GM12878 (cell line): ENCODE results near the gene PRDM8. TPM values are rescaled to one million over a fixed set of nuclear protein-coding genes. Genes with fewer than 3 reads are reported as not detected.

ENCODE experiments used
- ATAC-seq: fragments of 200-7000 bp; cut with Tn5 transposase; 3 replicates; pipeline ENCODE4 v1.9.1; 2020; ENCODE audit warnings: mild to moderate bottlenecking, moderate library complexity
- BruUV-seq: library from RNA; stranded (reverse); fragments of 400-500 nt; replicated peaks from 2 replicates; lab custom pipeline; 2021; lab: Mats Ljungman, UMichigan
- CTCF ChIA-PET: fragments of 300-600 bp; sonication (Branson Sonifier 250); formaldehyde crosslinking; extraction: SDS; loops from one replicate; lab custom pipeline; 2021; ENCODE audit warnings: inconsistent platforms; lab: Yijun Ruan, JAX
- POLR2A ChIA-PET: fragments of 350-600 bp; formaldehyde crosslinking; extraction: SDS; loops from one replicate; lab custom pipeline; 2021; ENCODE audit warnings: inconsistent platforms; lab: Charles Lee
- RAD21 ChIA-PET: fragments of 300-600 bp; sonication (Branson Sonifier 250); formaldehyde crosslinking; loops from one replicate; lab custom pipeline; 2023; ENCODE audit warnings: antibody characterized with exemption; ENCODE audit not compliant: unreplicated experiment; lab: Charles Lee
- SMC1A ChIA-PET: fragments of 300-600 bp; sonication (Branson Sonifier 250); formaldehyde crosslinking; loops from one replicate; lab custom pipeline; 2023; ENCODE audit not compliant: unreplicated experiment, uncharacterized antibody; lab: Charles Lee
- DNase-seq: peaks from one replicate; pipeline ENCODE4 v3.0.0-alpha.2; 2011; ENCODE audit warnings: low read depth, low spot score
- FAIRE-seq: peaks from 3 replicates; lab custom pipeline; 2011; peaks lifted over from hg19 to GRCh38; lab: Jason Lieb, UNC
- H2AFZ ChIP-seq: 2 replicates; pipeline ENCODE4 v1.6.0; 2011; ENCODE audit warnings: low read depth, low read length, control low read depth; ENCODE audit not compliant: control insufficient read depth
- H3K27ac ChIP-seq: 2 replicates; pipeline ENCODE4 v1.5.1; 2011; ENCODE audit warnings: control low read depth; ENCODE audit not compliant: control insufficient read depth, insufficient read depth
- H3K27me3 ChIP-seq, 2 experiments: replicated peaks in 1 of 2; 2 replicates each; pipeline versions ENCODE4 v1.6.0 to v1.6.1; 2011; ENCODE audit warnings: low read length in 1 of 2; ENCODE audit not compliant: control insufficient read depth in 2 of 2, insufficient read depth in 2 of 2
- H3K36me3 ChIP-seq, 2 experiments: 2 replicates each; pipeline ENCODE4 v1.5.1; 2011; ENCODE audit warnings: low read length in 1 of 2; ENCODE audit not compliant: control insufficient read depth in 2 of 2, insufficient read depth in 2 of 2
- H3K4me1 ChIP-seq: 2 replicates; pipeline ENCODE4 v1.6.1; 2011; ENCODE audit warnings: mild to moderate bottlenecking, low read length, moderate library complexity, mixed read lengths; ENCODE audit not compliant: control insufficient read depth, insufficient read depth
- H3K4me2 ChIP-seq: 2 replicates; pipeline ENCODE4 v1.6.0; 2011; ENCODE audit warnings: control low read depth; ENCODE audit not compliant: control insufficient read depth, insufficient read depth
- H3K4me3 ChIP-seq: fragments of 200-600 bp; sonication (generic); 2 replicates; pipeline ENCODE4 v1.5.1; 2016
- H3K79me2 ChIP-seq: 2 replicates; pipeline ENCODE4 v1.6.0; 2011; ENCODE audit warnings: low read length; ENCODE audit not compliant: control insufficient read depth, insufficient read depth
- H3K9ac ChIP-seq: 2 replicates; pipeline ENCODE4 v1.8.0; 2011; ENCODE audit warnings: low read length, control low read depth, mixed read lengths; ENCODE audit not compliant: control insufficient read depth, insufficient read depth
- H3K9me3 ChIP-seq: replicated peaks from 3 replicates; pipeline ENCODE4 v1.5.1; 2011; ENCODE audit warnings: mild to moderate bottlenecking, low read length; ENCODE audit not compliant: control insufficient read depth, insufficient read depth
- H4K20me1 ChIP-seq: 2 replicates; pipeline ENCODE4 v1.6.0; 2011; ENCODE audit not compliant: control insufficient read depth, insufficient read depth
- CTCF ChIP-seq, 3 experiments: IDR thresholded peaks in 2 of 3; conservative IDR thresholded peaks in 1 of 3; 2 replicates each; pipeline ENCODE4 v1.5.1; 2011; ENCODE audit warnings: low read depth in 3 of 3, low read length in 3 of 3, mild to moderate bottlenecking in 3 of 3, control low read depth in 2 of 3, moderate library complexity in 2 of 3, inconsistent platforms in 1 of 3, mixed read lengths in 1 of 3; ENCODE audit not compliant: control insufficient read depth in 2 of 3, insufficient read depth in 1 of 3; ENCODE audit errors: extremely low read depth in 1 of 3
- KLF5 ChIP-seq: fragments of 450-650 bp; IDR thresholded peaks from 2 replicates; pipeline ENCODE4 v1.6.1; 2014; ENCODE audit warnings: mild to moderate bottlenecking; ENCODE audit not compliant: partially characterized antibody
- LARP7 ChIP-seq: fragments of 450-650 bp; IDR thresholded peaks from 2 replicates; pipeline ENCODE4 v1.6.1; 2017; ENCODE audit warnings: mild to moderate bottlenecking
- MTA3 ChIP-seq: IDR thresholded peaks from 2 replicates; pipeline ENCODE4 v1.6.1; 2012; ENCODE audit warnings: low read length, inconsistent platforms, borderline replicate concordance
- NFYA ChIP-seq: IDR thresholded peaks from 2 replicates; pipeline ENCODE4 v1.6.1; 2011; ENCODE audit warnings: low read depth, mild to moderate bottlenecking, low read length, improper control_type of control experiment, borderline replicate concordance
- NR2C2 ChIP-seq: IDR thresholded peaks from 2 replicates; pipeline ENCODE4 v1.6.1; 2011; ENCODE audit warnings: borderline replicate concordance, low read depth; ENCODE audit not compliant: control insufficient read depth, insufficient read length
- WRNIP1 ChIP-seq: IDR thresholded peaks from 2 replicates; pipeline ENCODE4 v1.6.1; 2011; ENCODE audit warnings: low read depth, low read length, improper control_type of control experiment, borderline replicate concordance
- WGBS: methylation state at CpG from one replicate; pipeline ENCODE4 v1.1.6; 2016; ENCODE audit warnings: low lambda C conversion rate; ENCODE audit not compliant: insufficient replicate concordance, insufficient coverage; ENCODE audit errors: missing lambda C conversion rate; 5-methylcytosine and 5-hydroxymethylcytosine counted together
- in situ Hi-C: fragments of 300-500 bp; cut with MboI; formaldehyde crosslinking; loops from 9 replicates; pipeline ENCODE4 v1.14.3; 2018; ENCODE audit warnings: mixed read lengths
- intact Hi-C: fragments of 100-400 bp; cut with micrococcal nuclease; formaldehyde crosslinking; loops from one replicate; pipeline ENCODE4 v1.14.2; 2022; ENCODE audit not compliant: unreplicated experiment
- polyA plus RNA-seq, 11 experiments: library from polyadenylated mRNA; depleted of rRNA in 4 of 11; unstranded in 6 of 11; stranded (reverse) in 5 of 11; fragments of >200 nt; fragmentation: Nextera tagmentation in 4 of 11; fragmentation: Illumina TruSeq in 1 of 11; extraction: Ambion mirVana in 4 of 11; extraction: Trizol in 1 of 11; gene quantifications; 1 replicate in 1 of 11; 2 replicates in 10 of 11; pipeline versions ENCODE4 v1.2.1 to v1.2.3, GENCODE V29; 2011 to 2016; ENCODE audit warnings: inconsistent platforms in 2 of 11, missing spikeins in 2 of 11, low read depth in 1 of 11
- total RNA-seq, 4 experiments: library from RNA; depleted of rRNA in 3 of 4; stranded (reverse); fragments of >200 nt in 3 of 4; fragmentation: Illumina TruSeq in 1 of 4; extraction: Trizol in 1 of 4; gene quantifications; 2 replicates each; pipeline versions ENCODE4 v1.2.1 to v1.2.3, GENCODE V29; 2013 to 2021
- TF ChIP-seq, protein P1 (sequence below): IDR thresholded peaks from 2 replicates; pipeline ENCODE4 v1.6.1; 2012; ENCODE audit warnings: low read depth, low read length, improper control_type of control experiment

PRDM8 gene
- total and polyA plus RNA-seq, 10 of the 15 experiments (the other 5 are each of a cell fraction or from before 2014, with no cell fraction given) = 0.09 to 1.6 (median 0.40) TPM

DNA sequence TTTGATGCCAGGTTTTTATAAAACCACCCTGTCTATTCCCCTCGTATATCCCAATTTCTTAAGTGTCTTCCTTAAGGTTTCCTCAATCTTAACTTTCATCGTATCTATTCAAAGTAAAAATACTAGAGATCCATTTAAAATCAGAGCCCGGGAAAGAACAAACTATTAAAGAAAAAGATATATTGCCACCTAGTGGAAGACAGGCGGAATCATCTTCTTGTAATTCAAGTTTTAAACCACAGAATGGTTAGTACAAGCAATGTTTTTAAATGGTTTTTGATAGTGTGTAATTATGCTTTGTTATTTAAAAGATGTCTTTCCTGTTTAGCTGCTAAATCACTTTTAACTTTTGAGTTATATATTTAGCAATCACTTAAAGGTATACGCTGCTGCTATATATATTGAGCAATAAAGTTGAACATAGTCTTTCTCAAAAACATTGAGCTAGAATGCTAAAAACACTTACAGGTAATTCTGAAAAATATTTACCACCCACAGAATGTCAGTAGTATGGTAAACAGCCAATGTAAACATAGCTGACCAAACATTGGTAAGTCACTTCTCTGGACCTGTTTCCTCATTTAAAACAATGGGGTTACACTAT, 18.2 kb downstream of the PRDM8 start (continued):
- TF ChIP-seq, protein P1, sequence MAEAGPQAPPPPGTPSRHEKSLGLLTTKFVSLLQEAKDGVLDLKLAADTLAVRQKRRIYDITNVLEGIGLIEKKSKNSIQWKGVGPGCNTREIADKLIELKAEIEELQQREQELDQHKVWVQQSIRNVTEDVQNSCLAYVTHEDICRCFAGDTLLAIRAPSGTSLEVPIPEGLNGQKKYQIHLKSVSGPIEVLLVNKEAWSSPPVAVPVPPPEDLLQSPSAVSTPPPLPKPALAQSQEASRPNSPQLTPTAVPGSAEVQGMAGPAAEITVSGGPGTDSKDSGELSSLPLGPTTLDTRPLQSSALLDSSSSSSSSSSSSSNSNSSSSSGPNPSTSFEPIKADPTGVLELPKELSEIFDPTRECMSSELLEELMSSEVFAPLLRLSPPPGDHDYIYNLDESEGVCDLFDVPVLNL = peak; percentile 82
- no peak for TF ChIP-seq NFYA
- peak; percentile 41 to 62 (median 58) for TF ChIP-seq CTCF (IDR thresholded peaks at IDR 0.05 in 2 of 3, conservative IDR thresholded peaks at IDR 0.05 in 1 of 3; ENCODE audit: control insufficient read depth in 2 of 3, extremely low read depth in 1 of 3, insufficient read depth in 1 of 3, low read depth in 3 of 3, low read length in 3 of 3)
- TF ChIP-seq KLF5 = no peak
- TF ChIP-seq LARP7 = no peak

DNA sequence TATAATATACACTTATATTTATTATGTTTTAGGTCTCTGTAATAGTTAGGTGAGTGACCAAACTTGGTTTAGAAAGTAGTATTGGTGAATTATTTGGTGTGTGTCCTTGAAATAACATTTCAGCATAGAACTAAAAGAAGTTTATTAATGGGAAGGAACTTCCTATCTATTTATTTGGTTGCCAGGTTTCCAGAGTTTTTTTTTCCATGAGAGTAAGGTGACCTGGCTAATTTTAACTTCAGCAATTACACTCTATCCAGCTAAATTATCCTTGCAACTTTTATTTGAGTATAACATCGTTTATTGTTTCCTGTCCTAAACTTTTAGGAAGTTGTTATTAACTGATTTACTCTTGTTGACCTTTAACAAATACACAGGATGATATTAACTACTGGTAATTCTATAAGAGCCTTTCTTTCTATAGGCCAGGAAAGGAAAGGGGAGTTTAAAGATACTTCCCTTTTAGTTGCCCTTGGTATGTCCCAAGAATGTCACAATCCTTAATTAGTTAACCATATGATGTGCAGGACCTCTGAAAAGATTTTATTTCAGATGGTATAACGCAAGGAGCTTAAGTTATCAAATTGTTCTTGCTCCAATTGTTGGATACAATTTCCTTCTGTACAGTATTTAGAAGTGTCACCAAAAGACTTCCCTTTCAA, 18.9 kb downstream of the PRDM8 start:
- no peaks in the 10 kb centered on the region for H3K36me3 ChIP-seq
- TF ChIP-seq NR2C2 = no peak
- no peak for TF ChIP-seq MTA3
- TF ChIP-seq WRNIP1 = no peak
- intact Hi-C loops = loop anchor here (5.0 kb wide), 1 partner anchor 1264 kb away; no protein-coding TSS in a partner anchor
- ChIA-PET RAD21 (interaction anchor here (0.6 to 2.5 kb wide), 7 partner anchors 9 to 1263 kb away, joined by 3 to 10 read pairs (median 4); no protein-coding TSS in a partner anchor), SMC1A (interaction anchor here (0.7 to 1.6 kb wide), 8 partner anchors 11 to 1263 kb away, joined by 3 to 11 read pairs (median 5); no protein-coding TSS in a partner anchor), POLR2A (no interaction called here), CTCF (interaction anchor here (0.6 to 2.6 kb wide), 24 partner anchors 13 to 1264 kb away, joined by 3 to 30 read pairs (median 4); partner anchors contain the start of gene CFAP299)
- ATAC-seq (no peak), FAIRE-seq (no peak), DNase-seq (no peak)
- H3K27me3 ChIP-seq = peaks cover 0 to 8% of the 10 kb centered on the region in 2 experiments; a peak in 2 of 4 replicates
- H3K4me2 ChIP-seq = no peak overlapping the region
- no peak overlapping the region for H3K4me3 ChIP-seq
- no peaks in the 10 kb centered on the region for H4K20me1 ChIP-seq
- H3K4me1 ChIP-seq = no peaks in the 10 kb centered on the region
- no peak overlapping the region for H3K27ac ChIP-seq
- BruUV-seq = no TSS peak
- no peak overlapping the region for H3K9ac ChIP-seq
- no peak overlapping the region for H2AFZ ChIP-seq
- WGBS = 27% methylated on average over 2 of the region's 2 CpGs
- in situ Hi-C loops = loop anchor here (10.0 kb wide), 1 partner anchor 1271 kb away; no protein-coding TSS in a partner anchor
- no peaks in the 10 kb centered on the region for H3K9me3 ChIP-seq
- H3K79me2 ChIP-seq = no peaks in the 10 kb centered on the region
